GM04503 (cell line): ENCODE results near the gene KRTAP3-1.

ENCODE experiments used
- DNase-seq: peaks from one replicate; pipeline ENCODE4 v3.0.0-alpha.2; 2012; ENCODE audit warnings: low read depth

KRTAP3-1 gene

GRCh38 chr17:40978575-40979151, 30.3 kb downstream of the KRTAP3-1 start:
- no peak for DNase-seq

GRCh38 chr17:40975516-40975915, 33.4 kb downstream of the KRTAP3-1 start:
- no peak for DNase-seq

- no peak for DNase-seq
These were observed 34.6 kb downstream of the KRTAP3-1 start for GRCh38 chr17:40974366-40974765.

- DNase-seq: no peak
These were observed 41.3 kb downstream of the KRTAP3-1 start for GRCh38 chr17:40967582-40967981.

- no peak for DNase-seq
These were observed 42.1 kb downstream of the KRTAP3-1 start, which contains the start of gene KRT39 for GRCh38 chr17:40966848-40967247. Gene KRT39 (minus strand): TSS chr17:40966948. CDS start chr17:40966856, 92 bp downstream.

GRCh38 chr17:40963838-40964237, 45.1 kb downstream of the KRTAP3-1 start:
- DNase-seq: no peak

- DNase-seq: no peak
These were observed 46.8 kb downstream of the KRTAP3-1 start for GRCh38 chr17:40962059-40962561.

GRCh38 chr17:40961591-40961990, 47.3 kb downstream of the KRTAP3-1 start:
- DNase-seq: no peak

GRCh38 chr17:40960144-40960543, 48.8 kb downstream of the KRTAP3-1 start:
- DNase-seq: no peak
